ENCODE results near the gene CXCL11.
A peak's percentile ranks its signal among the peaks of the same experiment; 100 is the strongest.
"Not testable (repeated sequence)": the region's sequence is repeated elsewhere in the genome, so short reads cannot be mapped to it uniquely, and the experiment has no call there.

CXCL11 gene

DNA sequence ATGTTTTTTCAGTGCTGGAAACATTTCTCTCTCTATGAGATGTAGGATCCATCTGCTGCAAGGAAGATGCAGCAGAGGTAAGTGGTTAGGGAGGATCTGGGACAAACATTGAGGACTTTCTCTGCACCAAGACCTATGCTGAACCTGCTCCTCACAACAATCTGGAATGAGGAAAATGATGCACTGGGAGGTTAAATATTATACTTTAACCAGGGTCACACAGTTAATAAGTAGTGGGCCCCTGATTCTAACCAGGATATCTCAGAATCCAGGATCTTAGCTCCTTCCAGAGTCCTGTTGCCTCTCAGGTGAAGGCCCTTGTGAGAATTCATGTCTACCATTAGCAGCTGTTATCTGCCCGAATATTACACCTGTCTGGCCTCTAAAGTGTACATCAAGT is 35.6 kb downstream of the CXCL11 start:
- DNase-seq = no peak

GRCh38 chr4:75998525-75999147 is 37.2 kb downstream of the CXCL11 start:
- DNase-seq = not testable (repeated sequence)

GRCh38 chr4:75997946-75998345 is 37.9 kb downstream of the CXCL11 start:
- no peak for DNase-seq

GRCh38 chr4:75997081-75997480 is 38.8 kb downstream of the CXCL11 start:
- DNase-seq = no peak

- DNase-seq = peak in 2 of 5 experiments; percentile 12 to 64
Measured at GRCh38 chr4:75995727-75996126, 40.1 kb downstream of the CXCL11 start.

- no peak for DNase-seq
Measured at GRCh38 chr4:75992462-75992861, 43.4 kb downstream of the CXCL11 start.

DNA sequence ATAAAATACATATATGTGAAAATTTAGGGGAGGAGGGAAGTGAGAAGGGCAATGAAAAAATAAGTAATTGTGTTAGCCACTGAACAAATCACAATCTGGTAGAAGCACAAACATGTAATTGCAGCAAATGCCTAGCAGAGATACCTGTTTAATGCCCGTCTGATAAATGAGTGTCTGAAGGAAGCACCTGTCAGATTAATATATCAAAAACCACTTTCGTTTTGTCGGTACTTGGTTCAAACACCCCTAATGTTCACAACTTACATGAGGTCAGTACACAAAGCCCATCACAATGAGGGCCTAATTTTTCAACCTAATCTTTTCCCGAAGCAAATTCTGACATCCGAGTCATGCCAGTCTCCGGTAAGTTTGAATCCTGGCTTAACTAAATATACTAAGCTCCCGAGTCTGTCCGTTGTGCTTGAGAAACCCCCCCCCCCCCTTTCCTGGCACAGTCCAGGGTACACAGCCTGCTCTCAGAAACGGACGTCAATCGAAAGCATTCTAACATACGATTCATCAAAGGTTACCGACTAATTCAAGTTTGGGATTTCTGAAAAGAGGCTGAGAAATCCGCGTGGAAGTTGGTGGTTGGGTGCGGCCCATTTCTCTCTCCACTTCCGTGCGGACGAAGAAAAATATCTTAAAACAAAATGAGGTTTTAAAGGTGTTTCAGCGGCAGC is 45.9 kb downstream of the CXCL11 start:
- DNase-seq = peak in 1 of 5 experiments; percentile 19

- no peak for DNase-seq
Measured at GRCh38 chr4:75985116-75985515, 50.8 kb downstream of the CXCL11 start.
